NOMO-1 (cell line): ENCODE measurements around the gene MORC3.
A peak's percentile ranks its signal among the peaks of the same experiment; 100 is the strongest.
"Not testable (repeated sequence)": the region's sequence is repeated elsewhere in the genome, so short reads cannot be mapped to it uniquely, and the experiment has no call there.

ENCODE experiments used
- DNase-seq, 2 experiments: peaks; one replicate each; lab custom pipeline; 2025; ENCODE audit not compliant: unreplicated experiment in 2 of 2; lab: John Stamatoyannopoulos, UW

The MORC3 gene

GRCh38 chr21:36384885-36385232 lies 64.9 kb downstream of the MORC3 start:
- no peak for DNase-seq

GRCh38 chr21:36385233-36386030 lies 65.4 kb downstream of the MORC3 start, which contains the start of gene CHAF1B:
Gene CHAF1B, plus strand, starts transcription at chr21:36385392. Its CDS starts 745 bp downstream, at chr21:36386137.
- DNase-seq = peak; percentile 55

- no peak for DNase-seq
Observed at GRCh38 chr21:36386031-36386642, 66.1 kb downstream of the MORC3 start.

GRCh38 chr21:36388096-36388495 lies 68.1 kb downstream of the MORC3 start:
- DNase-seq = no peak

- DNase-seq = no peak
Observed at GRCh38 chr21:36388835-36389234, 68.8 kb downstream of the MORC3 start.

GRCh38 chr21:36391649-36392048 lies 71.7 kb downstream of the MORC3 start:
- not testable (repeated sequence) for DNase-seq

GRCh38 chr21:36395353-36396111 lies 75.5 kb downstream of the MORC3 start:
- DNase-seq = no peak

GRCh38 chr21:36396325-36396724 lies 76.3 kb downstream of the MORC3 start:
- no peak for DNase-seq

GRCh38 chr21:36396971-36397370 lies 77.0 kb downstream of the MORC3 start:
- no peak for DNase-seq

GRCh38 chr21:36397606-36398005 lies 77.6 kb downstream of the MORC3 start:
- DNase-seq = no peak

GRCh38 chr21:36399736-36400135 lies 79.7 kb downstream of the MORC3 start:
- DNase-seq = not testable (repeated sequence)

GRCh38 chr21:36400719-36401118 lies 80.7 kb downstream of the MORC3 start:
- DNase-seq = no peak

- no peak for DNase-seq
Observed at GRCh38 chr21:36402339-36402738, 82.3 kb downstream of the MORC3 start.

GRCh38 chr21:36403713-36404112 lies 83.7 kb downstream of the MORC3 start:
- DNase-seq = no peak

GRCh38 chr21:36408568-36408967 lies 88.6 kb downstream of the MORC3 start:
- no peak for DNase-seq

GRCh38 chr21:36411301-36411700 lies 91.3 kb downstream of the MORC3 start:
- no peak for DNase-seq

GRCh38 chr21:36412916-36413315 lies 92.9 kb downstream of the MORC3 start:
- DNase-seq = no peak

- no peak for DNase-seq
Observed at GRCh38 chr21:36415375-36415774, 95.4 kb downstream of the MORC3 start.

GRCh38 chr21:36419241-36419640 lies 99.2 kb downstream of the MORC3 start:
- no peak for DNase-seq

GRCh38 chr21:36419996-36420395 lies 100.0 kb downstream of the MORC3 start:
- peak; percentile 14 to 53 for DNase-seq

- no peak for DNase-seq
Observed at GRCh38 chr21:36420571-36421339, 100.8 kb downstream of the MORC3 start.
